Neural progenitor cell (in vitro differentiated cells): ENCODE results near the gene NXNL1. TPM values are rescaled to one million over a fixed set of nuclear protein-coding genes. Genes with fewer than 3 reads are reported as not detected.

Source experiments
- DNase-seq: peaks from one replicate; pipeline ENCODE4 v3.0.0-alpha.2; 2016; ENCODE audit warnings: low spot score
- H2AFZ ChIP-seq: fragments of 200-600 bp; sonication (generic); replicated peaks from 2 replicates; pipeline ENCODE4 v1.6.1; 2016; ENCODE audit warnings: antibody characterized with exemption
- H3F3A ChIP-seq: fragments of 200-600 bp; sonication (generic); 2 replicates; pipeline ENCODE4 v1.6.1; 2016; ENCODE audit warnings: antibody characterized with exemption, low read depth
- H3K27ac ChIP-seq: fragments of 200-600 bp; sonication (generic); 2 replicates; pipeline ENCODE4 v1.5.1; 2016; ENCODE audit warnings: mild to moderate bottlenecking
- H3K27me3 ChIP-seq: fragments of 200-600 bp; sonication (generic); 2 replicates; pipeline ENCODE4 v1.6.1; 2016; ENCODE audit warnings: mild to moderate bottlenecking, moderate library complexity
- H3K36me3 ChIP-seq: fragments of 200-600 bp; sonication (generic); 2 replicates; pipeline ENCODE4 v1.5.1; 2016
- H3K4me1 ChIP-seq: fragments of 200-600 bp; sonication (generic); 2 replicates; pipeline ENCODE4 v1.6.1; 2016; ENCODE audit warnings: mixed run types
- H3K4me2 ChIP-seq: fragments of 200-600 bp; sonication (generic); 2 replicates; pipeline ENCODE4 v1.6.1; 2016
- H3K4me3 ChIP-seq: fragments of 200-600 bp; sonication (generic); 2 replicates; pipeline ENCODE4 v1.5.1; 2016
- H3K79me2 ChIP-seq: fragments of 200-600 bp; sonication (generic); 2 replicates; pipeline ENCODE4 v1.6.1; 2016; ENCODE audit warnings: low read depth
- H3K9ac ChIP-seq: fragments of 200-600 bp; sonication (generic); 2 replicates; pipeline ENCODE4 v1.6.1; 2016
- H3K9me3 ChIP-seq: fragments of 200-600 bp; sonication (generic); 2 replicates; pipeline ENCODE4 v1.5.1; 2016; ENCODE audit warnings: low read depth
- H4K20me1 ChIP-seq: fragments of 200-600 bp; sonication (generic); 2 replicates; pipeline ENCODE4 v1.6.1; 2016; ENCODE audit warnings: low read depth
- H3K27ac Mint-ChIP-seq: 3 replicates; pipeline ENCODE4 v1.8.0; 2021; ENCODE audit warnings: mixed read lengths
- H3K27me3 Mint-ChIP-seq: 2 replicates; pipeline ENCODE4 v1.8.0; 2022; ENCODE audit warnings: low read depth, mild to moderate bottlenecking, inconsistent platforms, moderate library complexity, mixed read lengths; ENCODE audit not compliant: insufficient read depth
- H3K36me3 Mint-ChIP-seq: 3 replicates; pipeline ENCODE4 v1.8.0; 2021; ENCODE audit warnings: mixed read lengths
- H3K4me1 Mint-ChIP-seq: 3 replicates; pipeline ENCODE4 v1.8.0; 2021; ENCODE audit warnings: mixed read lengths
- H3K4me3 Mint-ChIP-seq: 3 replicates; pipeline ENCODE4 v1.8.0; 2021; ENCODE audit warnings: mild to moderate bottlenecking, moderate library complexity, mixed read lengths
- H3K9me3 Mint-ChIP-seq: 3 replicates; pipeline ENCODE4 v1.8.0; 2020; ENCODE audit warnings: mixed read lengths
- CTCF ChIP-seq: fragments of 200-600 bp; sonication (generic); IDR thresholded peaks from 2 replicates; pipeline ENCODE4 v1.5.1; 2017; ENCODE audit warnings: antibody characterized with exemption, mild to moderate bottlenecking
- EZH2 ChIP-seq: fragments of 200-600 bp; sonication (generic); IDR thresholded peaks from 2 replicates; pipeline ENCODE4 v1.6.1; 2017; ENCODE audit warnings: antibody characterized with exemption, mild to moderate bottlenecking, moderate library complexity
- EZH2phosphoT487 ChIP-seq: fragments of 200-600 bp; sonication (generic); IDR thresholded peaks from 2 replicates; pipeline ENCODE4 v1.6.1; 2017; ENCODE audit warnings: antibody characterized with exemption
- total RNA-seq: library from RNA; depleted of rRNA; stranded (reverse); fragments of >200 nt; gene quantifications from 2 replicates; pipeline ENCODE4 v1.2.3, GENCODE V29; 2015; ENCODE audit warnings: low replicate concordance

The NXNL1 gene
- total RNA-seq, 1 donor from 2014 or later = not detected

GRCh38 chr19:17491287-17491686 is 30.6 kb upstream of the NXNL1 start:
- H3K4me3 Mint-ChIP-seq = no peak overlapping the region
- DNase-seq = no peak
- Histone ChIP-seq H2AFZ (no peak overlapping the region), H3K27ac (no peak overlapping the region), H3K36me3 (no peaks in the 10 kb centered on the region), H3F3A (no peaks in the 10 kb centered on the region), H3K9ac (no peak overlapping the region), H3K79me2 (no peaks in the 10 kb centered on the region), H4K20me1 (peaks cover 11% of the 10 kb centered on the region), H3K9me3 (no peaks in the 10 kb centered on the region), H3K4me1 (peaks cover 8% of the 10 kb centered on the region), H3K27me3 (no peaks in the 10 kb centered on the region), H3K4me3 (no peak overlapping the region), H3K4me2 (no peak overlapping the region)
- TF ChIP-seq CTCF (no peak), EZH2phosphoT487 (no peak), EZH2 (no peak)
- H3K27me3 Mint-ChIP-seq = peaks cover 3% of the 10 kb centered on the region
- no peak overlapping the region for H3K27ac Mint-ChIP-seq
- no peaks in the 10 kb centered on the region for H3K9me3 Mint-ChIP-seq
- peaks cover 21% of the 10 kb centered on the region for H3K4me1 Mint-ChIP-seq
- peaks cover 4% of the 10 kb centered on the region for H3K36me3 Mint-ChIP-seq

GRCh38 chr19:17490411-17490810 is 29.7 kb upstream of the NXNL1 start:
- Mint-ChIP-seq H3K27ac (no peak overlapping the region), H3K9me3 (no peaks in the 10 kb centered on the region), H3K4me1 (peaks cover 18% of the 10 kb centered on the region), H3K4me3 (no peak overlapping the region), H3K27me3 (peaks cover 3% of the 10 kb centered on the region), H3K36me3 (peaks cover 4% of the 10 kb centered on the region)
- H3K79me2 ChIP-seq = no peaks in the 10 kb centered on the region
- no peak for TF ChIP-seq EZH2phosphoT487
- TF ChIP-seq CTCF = no peak
- TF ChIP-seq EZH2 = no peak
- H3K9me3 ChIP-seq = no peaks in the 10 kb centered on the region
- no peak for DNase-seq
- H4K20me1 ChIP-seq = peaks cover 11% of the 10 kb centered on the region
- H3K4me1 ChIP-seq = peaks cover 8% of the 10 kb centered on the region
- no peak overlapping the region for H2AFZ ChIP-seq
- no peak overlapping the region for H3K4me2 ChIP-seq
- no peaks in the 10 kb centered on the region for H3F3A ChIP-seq
- no peak overlapping the region for H3K4me3 ChIP-seq
- H3K36me3 ChIP-seq = no peaks in the 10 kb centered on the region
- no peak overlapping the region for H3K27ac ChIP-seq
- H3K9ac ChIP-seq = no peak overlapping the region
- H3K27me3 ChIP-seq = no peaks in the 10 kb centered on the region

GRCh38 chr19:17489392-17490030 is 28.8 kb upstream of the NXNL1 start:
- Histone ChIP-seq H3K4me1 (peaks cover 8% of the 10 kb centered on the region), H3K9ac (no peak overlapping the region), H4K20me1 (peaks cover 11% of the 10 kb centered on the region), H3K79me2 (no peaks in the 10 kb centered on the region), H3F3A (no peaks in the 10 kb centered on the region), H2AFZ (no peak overlapping the region), H3K36me3 (no peaks in the 10 kb centered on the region), H3K9me3 (no peaks in the 10 kb centered on the region), H3K4me2 (no peak overlapping the region), H3K4me3 (no peak overlapping the region), H3K27ac (no peak overlapping the region), H3K27me3 (no peaks in the 10 kb centered on the region)
- peaks cover 3% of the 10 kb centered on the region for H3K27me3 Mint-ChIP-seq
- H3K4me3 Mint-ChIP-seq = peak overlapping the region; percentile 9
- H3K27ac Mint-ChIP-seq = no peak overlapping the region
- DNase-seq = no peak
- peaks cover 4% of the 10 kb centered on the region for H3K36me3 Mint-ChIP-seq
- TF ChIP-seq CTCF = no peak
- no peak for TF ChIP-seq EZH2phosphoT487
- no peak for TF ChIP-seq EZH2
- no peaks in the 10 kb centered on the region for H3K9me3 Mint-ChIP-seq
- H3K4me1 Mint-ChIP-seq = peaks cover 18% of the 10 kb centered on the region
